HG03439 (cell line): ENCODE results near the gene HLA-DQA1.
"Not testable (repeated sequence)": the region's sequence is repeated elsewhere in the genome, so short reads cannot be mapped to it uniquely, and the experiment has no call there.

Experiments used
- ATAC-seq: cut with Tn5 transposase; IDR thresholded peaks from one replicate; pipeline ENCODE4 v1.9.1; 2021; ENCODE audit warnings: mild to moderate bottlenecking, moderate library complexity; ENCODE audit not compliant: unreplicated experiment

HLA-DQA1 gene

DNA sequence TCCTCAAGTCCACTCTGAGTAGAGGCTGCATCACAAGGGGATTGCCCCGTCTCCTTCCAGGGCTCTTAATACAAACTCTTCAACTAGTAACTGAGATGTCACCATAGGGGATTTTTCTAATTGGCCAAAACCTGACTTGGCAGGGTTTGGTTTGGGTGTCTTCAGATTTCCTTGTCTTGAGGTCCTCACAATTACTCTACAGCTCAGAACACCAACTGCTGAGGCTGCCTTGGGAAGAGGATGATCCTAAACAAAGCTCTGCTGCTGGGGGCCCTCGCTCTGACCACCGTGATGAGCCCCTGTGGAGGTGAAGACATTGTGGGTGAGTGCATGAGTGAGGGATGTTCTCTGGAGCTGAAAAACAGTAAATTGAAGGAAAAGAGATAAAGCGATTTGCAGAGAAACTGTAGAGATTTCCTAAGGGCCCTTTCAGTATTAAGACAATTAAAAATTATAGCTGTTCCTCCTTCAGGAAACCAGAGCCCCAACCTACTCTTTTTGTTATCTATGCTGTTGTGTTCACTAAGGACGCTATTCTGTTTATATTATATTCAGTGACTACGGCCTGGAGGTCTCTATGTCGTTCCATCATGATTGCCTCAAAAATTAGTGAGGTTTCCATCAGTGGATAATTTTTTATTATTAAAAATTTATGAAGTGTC lies at the start of gene HLA-DQA1:
TSS of gene HLA-DQA1 (plus strand) at position 188 of the 662 bp plus-strand sequence. CDS start at position 241, 53 bp downstream.
- peak; percentile 53 for ATAC-seq

DNA sequence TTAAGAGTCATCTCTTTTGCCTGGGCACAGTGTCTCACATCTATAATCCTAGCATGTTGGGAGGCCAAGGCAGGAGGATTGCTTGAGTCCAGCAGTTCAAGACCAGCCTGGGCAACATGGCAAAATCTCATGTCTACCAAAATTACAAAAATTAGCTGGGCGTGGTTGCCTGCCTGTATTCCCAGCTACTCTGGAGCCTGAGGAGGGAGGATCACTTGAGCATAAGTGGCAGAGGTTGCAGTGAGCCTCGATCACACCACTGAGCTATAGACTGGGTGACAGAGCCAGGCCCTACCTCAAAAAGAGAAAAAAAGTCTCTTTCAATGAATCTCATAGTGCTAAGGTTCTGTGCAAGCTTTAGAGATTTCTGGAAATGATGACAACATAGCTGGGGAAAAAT lies 49.0 kb upstream of the HLA-DQA1 start:
- ATAC-seq: no peak

DNA sequence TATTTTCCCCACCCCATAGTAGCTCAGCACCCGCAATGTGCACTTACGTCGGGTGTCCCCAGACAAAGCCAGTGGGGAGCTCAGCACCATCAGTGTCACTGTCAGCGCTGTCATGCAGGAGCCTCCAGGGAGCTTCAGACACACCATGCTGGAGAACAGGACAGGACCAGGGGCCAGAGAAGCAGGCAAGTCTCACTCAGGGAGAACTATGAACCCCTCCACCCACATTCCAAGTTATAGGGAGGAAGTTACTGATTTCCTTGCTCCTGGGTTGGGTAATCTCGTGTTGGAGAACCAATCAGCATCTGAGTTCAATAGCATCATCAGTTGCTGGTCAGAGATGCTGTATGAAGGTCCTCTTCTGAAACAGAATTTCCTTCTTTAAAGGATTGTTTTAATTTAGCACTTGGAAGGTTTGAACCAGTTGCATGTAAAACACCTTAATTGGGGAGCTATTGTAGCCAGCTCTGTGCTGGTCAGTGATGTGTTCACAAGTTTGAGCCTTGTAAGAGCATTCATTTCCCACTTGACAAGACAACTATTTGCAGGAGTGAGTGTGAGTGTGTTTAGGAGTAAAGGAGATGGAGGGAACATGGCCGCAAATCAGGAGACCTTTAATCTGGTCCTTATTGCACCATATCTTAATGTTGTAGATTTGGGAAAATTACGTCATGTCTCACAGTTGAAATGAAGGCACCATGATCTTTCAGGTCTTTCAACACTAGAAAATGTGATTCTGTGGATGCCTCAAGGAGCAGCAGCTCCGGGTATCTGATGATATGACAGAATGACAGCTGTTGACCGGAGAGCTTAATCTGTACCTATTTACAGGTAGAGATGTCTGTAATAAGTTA lies 47.4 kb upstream of the HLA-DQA1 start, which contains the start of gene HLA-DRB1:
TSS of gene HLA-DRB1 (minus strand) at position 253 of the 854 bp plus-strand sequence. CDS start at position 147, 106 bp downstream.
- ATAC-seq: peak; percentile 94

DNA sequence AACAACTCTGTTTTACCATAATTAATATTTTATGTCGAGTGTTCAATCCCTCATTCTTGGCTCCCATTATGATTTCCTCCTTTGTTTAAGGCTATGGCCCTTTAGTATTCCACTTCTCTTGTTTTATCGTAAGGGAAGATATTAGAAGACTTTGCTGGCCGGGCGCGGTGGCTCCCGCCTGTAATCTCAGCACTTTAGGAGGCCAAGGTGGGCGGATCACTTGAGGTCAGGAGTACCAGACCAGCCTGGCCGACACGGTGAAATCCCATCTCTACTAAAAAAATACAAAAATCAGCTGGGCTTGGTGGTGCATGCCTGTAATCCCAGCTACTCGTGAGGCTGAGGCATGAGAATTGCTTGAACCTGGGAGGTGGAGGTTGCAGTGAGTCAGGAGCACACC lies 46.5 kb upstream of the HLA-DQA1 start:
- not testable (repeated sequence) for ATAC-seq

DNA sequence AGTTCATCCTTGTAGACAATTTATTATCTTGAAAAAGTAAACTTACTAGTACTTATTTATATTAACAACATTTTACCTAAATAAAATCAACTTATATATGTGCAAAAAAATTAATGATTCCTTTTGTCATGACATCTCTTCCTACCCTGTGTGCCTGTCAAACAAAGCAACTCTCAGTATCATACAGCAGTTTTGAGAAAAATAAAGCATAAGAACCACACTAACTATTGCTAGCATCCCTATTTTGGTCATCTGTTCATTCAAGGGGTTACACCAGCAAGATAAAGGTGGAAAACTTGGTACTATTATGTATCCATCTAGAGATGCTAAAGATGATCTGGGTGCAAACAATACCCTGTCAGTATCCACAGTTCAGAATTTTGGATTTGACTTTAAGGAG lies 40.2 kb upstream of the HLA-DQA1 start:
- ATAC-seq: no peak

DNA sequence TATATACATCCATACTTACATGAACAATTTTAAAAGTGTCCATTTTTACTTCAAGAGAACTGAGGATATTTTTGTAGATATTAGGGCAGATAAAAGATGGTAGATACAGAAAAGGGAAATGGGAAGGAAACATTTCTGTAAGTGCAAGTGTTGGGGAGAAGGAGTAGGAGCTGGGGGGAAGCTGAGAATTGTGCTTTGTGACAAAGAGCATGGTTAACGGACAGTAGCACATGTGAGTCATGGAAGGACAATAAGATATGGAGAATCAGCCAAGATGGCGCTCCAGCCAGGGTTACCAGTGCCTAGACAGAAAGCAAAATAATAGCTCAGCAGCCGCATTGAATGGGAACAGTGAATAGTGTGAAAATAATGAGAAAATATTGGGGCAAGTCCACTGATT lies 34.8 kb upstream of the HLA-DQA1 start:
- ATAC-seq: no peak

DNA sequence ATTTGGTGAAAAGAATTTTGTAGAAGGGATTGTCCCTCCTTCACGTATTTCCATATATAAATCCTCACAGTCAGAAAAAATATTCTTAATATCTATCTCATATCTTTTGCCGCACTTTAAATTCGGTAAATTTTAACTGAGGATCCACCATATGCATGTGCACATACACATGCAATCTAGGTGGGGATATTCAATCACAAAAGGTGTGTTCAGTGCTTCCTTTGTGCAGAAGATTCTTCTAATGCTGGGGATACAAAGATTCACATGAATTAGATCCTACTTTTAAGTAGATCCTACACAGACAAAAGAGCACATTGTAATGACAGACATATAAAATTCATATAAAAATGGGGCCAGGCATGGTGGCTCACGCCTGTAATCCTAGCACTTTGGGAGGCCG lies 34.0 kb upstream of the HLA-DQA1 start:
- ATAC-seq: no peak

DNA sequence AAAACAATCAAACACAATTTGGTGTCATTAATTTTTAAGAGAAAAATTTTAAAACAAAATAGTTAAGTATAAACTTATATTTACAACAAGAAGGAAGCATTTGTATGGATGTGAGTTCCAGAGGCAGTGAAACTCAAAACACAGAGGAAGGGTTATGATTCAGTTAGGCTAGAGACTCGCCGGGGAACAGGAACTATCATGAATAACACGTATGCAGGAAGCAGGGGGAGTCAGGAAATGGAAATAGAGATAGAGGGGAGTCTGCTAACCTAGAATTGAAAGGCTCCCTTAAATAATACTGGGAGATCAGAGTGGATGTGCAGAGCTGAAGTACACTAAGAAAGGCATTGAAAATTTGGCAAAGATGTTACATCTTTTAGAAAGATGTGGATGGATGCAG lies 33.3 kb upstream of the HLA-DQA1 start:
- ATAC-seq: no peak

DNA sequence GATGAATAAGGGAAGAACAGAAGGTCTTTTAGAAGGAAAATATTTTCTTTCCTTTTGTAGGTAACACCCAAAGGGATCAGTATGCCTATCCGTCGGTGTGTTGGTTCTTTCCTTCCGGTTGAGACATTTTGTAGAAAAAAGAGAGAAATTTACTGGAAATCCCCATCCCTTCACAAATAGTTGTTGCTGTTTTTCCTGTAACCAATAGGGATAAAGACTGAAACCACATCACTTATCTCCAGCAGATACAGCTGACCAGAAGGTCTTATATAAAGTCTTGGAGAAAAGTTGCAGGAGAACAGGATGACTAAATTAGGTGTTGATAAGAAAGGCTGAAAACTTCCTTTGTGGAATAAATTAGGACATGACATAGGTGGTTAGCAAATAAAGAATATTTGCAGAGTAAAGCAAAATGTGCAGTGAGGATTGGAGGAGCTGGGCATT lies 32.8 kb upstream of the HLA-DQA1 start:
- no peak for ATAC-seq

DNA sequence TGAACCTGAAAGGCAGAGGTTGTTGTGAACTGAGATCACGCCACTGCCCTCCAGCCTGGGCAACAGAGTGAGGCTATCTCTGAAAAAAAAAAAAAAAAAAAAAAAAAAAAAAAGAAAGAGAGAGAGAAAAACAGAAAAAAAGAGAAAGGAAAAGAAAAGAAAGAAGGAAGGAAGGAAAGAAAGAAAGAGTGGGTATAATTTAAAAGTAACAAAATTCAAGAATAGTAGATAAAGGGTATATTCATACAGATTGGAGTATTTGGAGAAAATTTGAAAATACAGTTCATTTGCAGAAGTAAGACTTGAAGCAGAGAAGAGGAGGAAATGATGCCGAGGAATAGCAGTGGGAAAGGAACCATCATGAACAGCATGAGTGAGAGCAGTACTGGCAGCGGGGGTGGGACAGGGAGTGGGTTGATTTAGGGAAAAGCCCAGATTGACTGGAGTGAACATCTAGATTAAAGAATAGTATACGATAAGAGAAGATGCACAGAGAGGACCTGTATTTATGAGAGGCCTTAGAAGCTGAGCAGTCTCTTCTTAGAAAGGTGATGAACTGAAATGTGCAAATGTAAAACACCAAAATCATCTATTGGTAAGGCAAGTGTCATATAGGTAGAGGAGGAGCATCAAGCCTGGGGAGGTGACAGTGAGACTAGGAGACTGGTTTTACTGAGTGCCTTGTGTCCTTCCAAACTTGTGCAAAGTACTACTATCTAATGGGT lies 29.8 kb upstream of the HLA-DQA1 start:
- ATAC-seq: no peak

DNA sequence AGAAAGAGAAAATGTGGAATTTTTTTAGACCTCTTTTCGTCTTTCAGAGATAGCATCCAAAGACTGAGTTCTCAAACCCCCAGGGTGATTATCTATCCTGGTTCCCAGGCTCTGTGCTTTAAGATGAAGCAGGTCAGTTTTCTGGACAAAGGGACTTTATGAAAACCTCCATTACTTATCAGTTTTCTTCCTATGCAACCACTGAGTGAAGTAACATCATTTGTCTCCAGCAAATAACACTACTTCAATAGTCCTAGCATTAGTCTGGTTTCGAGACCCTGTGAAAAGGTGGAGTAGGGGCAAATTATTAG lies 29.3 kb upstream of the HLA-DQA1 start:
- no peak for ATAC-seq

DNA sequence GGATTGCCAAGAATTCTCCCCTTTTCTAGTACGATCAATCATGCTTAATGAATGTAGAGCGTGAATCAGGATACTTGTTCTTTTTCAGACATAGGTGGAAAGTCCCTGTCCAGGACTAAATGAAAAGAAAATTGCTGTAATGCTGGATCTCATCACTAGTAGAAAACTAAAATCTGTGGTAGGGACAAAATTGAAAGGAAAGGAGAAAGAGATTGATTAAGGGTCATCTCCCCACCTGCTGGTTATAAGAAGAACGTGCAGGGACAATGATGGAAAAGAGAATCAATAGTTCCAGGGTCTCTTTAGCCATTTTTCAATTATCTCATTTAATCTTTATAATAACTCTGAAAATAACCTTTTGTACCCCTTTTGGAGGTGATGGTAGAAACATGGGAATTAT lies 28.8 kb upstream of the HLA-DQA1 start:
- no peak for ATAC-seq

DNA sequence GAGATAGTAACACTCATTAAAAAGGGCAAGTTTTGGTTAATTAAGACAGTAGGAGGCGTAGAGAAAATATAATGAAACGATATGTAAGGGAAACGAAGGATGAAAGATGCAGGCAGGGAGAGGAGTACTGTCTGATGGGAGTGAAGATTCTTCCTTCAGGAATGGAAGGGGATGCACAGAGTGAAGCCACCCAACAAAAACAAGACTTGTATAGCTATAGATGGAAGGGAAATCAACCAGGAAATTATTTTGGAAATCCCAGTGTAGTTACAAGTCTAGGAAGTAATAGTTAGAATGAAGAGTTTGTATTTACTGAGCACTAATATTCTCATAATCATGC lies 27.8 kb upstream of the HLA-DQA1 start:
- ATAC-seq: no peak

DNA sequence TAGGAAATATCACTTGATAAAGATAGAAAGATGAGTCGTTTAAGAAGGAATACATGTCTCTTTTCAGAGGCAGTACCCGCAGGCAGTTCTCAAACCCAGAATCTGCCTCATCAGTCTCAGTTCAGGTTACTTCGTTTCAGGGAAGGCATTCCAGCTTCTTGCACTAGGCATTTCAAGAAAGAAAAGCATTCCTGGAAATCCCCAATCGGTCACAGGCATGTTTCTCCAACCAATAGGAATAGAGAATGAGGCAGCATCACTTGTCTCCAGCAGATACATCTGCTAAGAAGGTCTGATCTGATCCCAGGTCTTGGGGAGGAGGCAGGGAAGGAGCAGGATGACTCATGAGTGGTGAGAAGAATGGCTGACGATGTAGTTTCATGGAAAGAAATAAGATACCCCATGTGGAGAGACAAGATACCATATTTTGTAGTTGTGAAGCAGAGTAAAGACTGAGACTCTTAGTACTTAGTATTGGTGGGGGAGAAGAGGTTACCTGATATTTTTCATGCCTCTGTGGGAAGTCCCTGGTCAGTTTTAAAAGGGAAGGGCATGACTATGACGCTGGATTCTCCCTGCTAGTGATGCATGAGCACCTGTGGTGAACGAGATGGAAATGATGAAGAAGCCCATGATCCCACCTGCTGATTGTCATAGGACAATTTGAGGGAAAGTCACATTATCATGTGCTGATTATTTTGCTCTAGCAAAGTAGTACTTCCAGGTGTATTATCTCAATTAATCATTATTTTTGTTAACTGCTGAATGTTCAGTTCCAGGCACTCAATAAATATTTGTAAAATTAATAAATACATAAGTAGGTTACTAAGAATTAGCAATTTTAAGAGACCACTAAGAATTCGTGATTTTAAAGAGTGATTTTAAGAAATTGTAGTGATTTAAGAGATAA lies 27.2 kb upstream of the HLA-DQA1 start:
- ATAC-seq: peak; percentile 89

DNA sequence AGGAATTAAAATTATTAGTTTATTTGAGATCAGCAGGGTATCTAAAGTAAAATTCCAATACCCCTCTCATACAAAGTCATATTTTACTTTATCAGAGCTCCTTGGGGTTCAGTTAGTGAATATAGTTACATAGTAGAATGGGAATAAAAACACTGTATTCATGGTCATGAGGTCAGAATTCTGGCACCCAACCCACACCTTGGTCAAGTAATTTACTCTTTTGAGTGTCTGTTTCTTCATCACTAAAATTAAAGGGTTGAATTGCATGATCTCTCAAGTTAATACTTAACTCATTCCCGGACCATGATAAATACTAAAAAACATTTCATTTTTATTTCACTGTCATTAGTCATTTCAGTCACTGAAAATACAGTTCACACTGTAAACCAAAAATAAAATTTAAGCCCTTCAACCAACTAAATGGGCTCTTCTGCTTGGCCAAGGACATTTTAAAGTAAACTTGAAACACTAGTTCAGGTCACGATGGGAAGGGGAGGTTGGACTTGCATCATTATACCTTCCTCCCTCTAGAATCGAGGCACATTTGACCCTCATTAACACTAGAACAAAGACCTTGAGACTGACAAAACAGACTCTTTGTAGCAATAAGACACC lies 26.4 kb upstream of the HLA-DQA1 start:
- no peak for ATAC-seq

DNA sequence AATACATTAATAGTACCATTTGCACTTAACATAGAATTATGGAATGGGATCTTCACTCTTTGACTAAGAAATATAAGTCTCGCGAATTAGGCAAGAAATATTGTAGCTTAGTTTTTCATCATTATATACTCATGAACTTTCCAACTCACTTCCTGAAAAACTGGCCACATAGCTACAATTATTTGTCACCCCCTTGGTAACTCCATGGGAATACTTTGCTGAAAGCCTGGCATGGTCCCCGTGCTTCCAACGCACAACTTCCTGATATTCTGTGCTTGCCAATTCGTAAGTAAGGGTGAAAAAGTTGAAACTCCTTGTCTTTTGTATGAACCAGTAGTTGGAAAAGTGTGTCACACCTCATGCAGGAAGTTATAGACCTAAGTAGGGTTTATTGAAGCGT lies 23.7 kb upstream of the HLA-DQA1 start:
- ATAC-seq: no peak

DNA sequence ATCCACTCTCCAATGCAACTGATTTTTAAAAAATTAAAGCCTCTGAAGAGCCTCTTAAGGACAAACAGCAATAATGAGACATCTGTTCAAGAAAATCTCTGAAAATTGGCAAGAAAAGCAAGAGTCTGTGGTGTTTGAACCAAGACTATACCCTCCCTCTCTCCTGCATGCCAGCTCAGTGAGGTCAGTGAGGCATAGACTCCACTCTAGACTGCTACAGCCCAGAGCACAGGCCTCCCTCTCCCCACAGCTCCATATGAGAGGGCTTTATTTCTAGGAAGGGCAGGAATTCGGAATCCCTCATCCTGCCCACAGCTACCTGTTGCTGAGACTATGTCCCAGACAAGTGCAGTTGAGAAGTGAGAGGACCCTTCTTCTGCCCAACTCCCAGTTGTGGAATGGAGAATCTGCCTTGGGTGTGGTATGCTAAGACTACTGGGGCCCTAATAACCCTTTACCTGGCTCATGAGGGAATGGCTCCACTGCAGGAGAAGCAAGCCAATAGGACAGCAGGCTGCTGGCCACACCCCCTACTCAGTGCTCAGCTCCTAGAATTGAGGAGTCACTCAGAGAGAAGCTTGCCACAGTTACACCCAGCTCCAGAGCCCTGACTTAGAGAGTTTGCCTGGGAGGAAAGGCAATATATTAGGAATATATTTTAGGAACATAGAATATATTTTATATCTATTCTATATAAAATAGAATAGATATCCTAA lies 22.7 kb upstream of the HLA-DQA1 start:
- no peak for ATAC-seq

DNA sequence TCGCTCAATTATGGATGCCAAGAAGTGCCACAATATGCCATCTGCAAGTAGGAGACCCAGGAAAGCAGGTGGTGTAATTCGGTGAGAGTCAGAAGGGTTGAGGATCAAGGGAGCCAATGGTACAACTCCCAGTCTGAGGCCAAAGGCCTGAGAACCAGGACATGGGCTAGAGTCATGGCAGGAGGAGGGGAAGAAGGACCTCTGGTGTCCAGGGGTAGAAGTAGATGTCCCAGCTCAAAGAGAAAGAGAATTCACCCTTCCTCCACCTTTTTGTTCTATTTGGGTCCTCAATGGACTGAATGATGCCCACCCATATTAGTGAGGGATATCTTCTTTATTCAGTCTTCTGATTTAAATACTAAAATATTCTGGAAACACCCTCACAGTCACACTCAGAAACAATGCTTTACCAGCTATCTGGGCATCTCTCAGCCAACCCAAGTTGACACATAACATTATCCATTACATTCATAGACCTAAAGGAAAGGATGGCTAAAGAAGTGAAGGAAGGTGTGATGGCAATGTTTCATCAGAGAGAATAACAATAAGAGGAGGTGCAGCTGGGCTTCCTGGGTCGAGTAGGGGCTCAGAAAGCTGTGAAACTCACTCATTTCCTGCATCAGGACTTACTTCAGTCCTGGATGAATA lies 21.2 kb upstream of the HLA-DQA1 start:
- ATAC-seq: no peak

DNA sequence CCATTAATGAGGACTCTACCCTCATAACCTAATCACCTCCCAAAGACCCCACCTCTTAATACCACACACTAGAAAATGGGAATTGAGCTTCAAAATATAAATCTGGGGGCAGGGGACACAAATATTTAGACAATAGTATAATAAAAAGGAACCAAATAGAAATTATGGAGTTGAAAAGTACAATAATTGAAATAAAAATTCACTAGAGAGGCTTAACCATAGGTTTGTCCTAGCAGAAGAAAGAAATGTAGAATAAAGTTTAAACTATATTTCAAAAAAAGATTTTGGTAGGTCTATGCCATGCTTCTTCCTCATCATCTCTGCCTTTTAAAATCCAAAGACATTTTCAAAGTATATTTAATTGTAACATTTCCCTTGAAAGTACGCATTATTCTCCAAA lies 19.5 kb upstream of the HLA-DQA1 start:
- no peak for ATAC-seq
